DND-41 (cell line): ENCODE results near the gene OGFR.

Source experiments
- EZH2 ChIP-seq: IDR thresholded peaks from 3 replicates; pipeline ENCODE4 v1.6.1; 2012; ENCODE audit warnings: borderline replicate concordance, low read depth, mild to moderate bottlenecking, moderate library complexity, low read length, inconsistent platforms; ENCODE audit not compliant: severe bottlenecking
- TF ChIP-seq, protein P1 (sequence below): IDR thresholded peaks from 2 replicates; pipeline ENCODE4 v1.5.1; 2012; ENCODE audit warnings: borderline replicate concordance, low read length, moderate library complexity, mild to moderate bottlenecking; ENCODE audit not compliant: poor library complexity, severe bottlenecking; ENCODE audit errors: extremely low read depth

DNA sequence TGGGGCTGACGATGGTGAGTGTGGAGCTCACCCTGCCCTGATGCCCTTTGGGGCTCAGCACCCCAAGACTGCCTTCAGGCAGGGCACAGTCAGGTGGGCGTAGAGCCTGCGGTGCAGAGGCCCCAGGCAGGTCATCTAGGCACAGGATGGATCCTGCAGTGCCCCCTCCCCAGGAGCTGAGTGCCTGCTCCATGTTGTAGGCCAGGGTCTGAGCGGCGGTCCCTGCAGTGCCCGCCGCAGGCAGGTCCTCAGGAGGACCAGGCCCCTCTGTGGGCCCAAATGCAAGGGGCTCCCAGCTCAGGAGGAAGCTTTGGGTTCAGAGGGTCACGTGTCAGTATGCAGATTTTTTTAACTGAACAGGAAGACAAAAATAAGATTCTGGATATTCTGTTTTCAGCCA, 5.6 kb upstream of the OGFR start:
- TF ChIP-seq, protein P1, sequence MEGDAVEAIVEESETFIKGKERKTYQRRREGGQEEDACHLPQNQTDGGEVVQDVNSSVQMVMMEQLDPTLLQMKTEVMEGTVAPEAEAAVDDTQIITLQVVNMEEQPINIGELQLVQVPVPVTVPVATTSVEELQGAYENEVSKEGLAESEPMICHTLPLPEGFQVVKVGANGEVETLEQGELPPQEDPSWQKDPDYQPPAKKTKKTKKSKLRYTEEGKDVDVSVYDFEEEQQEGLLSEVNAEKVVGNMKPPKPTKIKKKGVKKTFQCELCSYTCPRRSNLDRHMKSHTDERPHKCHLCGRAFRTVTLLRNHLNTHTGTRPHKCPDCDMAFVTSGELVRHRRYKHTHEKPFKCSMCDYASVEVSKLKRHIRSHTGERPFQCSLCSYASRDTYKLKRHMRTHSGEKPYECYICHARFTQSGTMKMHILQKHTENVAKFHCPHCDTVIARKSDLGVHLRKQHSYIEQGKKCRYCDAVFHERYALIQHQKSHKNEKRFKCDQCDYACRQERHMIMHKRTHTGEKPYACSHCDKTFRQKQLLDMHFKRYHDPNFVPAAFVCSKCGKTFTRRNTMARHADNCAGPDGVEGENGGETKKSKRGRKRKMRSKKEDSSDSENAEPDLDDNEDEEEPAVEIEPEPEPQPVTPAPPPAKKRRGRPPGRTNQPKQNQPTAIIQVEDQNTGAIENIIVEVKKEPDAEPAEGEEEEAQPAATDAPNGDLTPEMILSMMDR: no peak
- TF ChIP-seq EZH2: no peak
